H9 (cell line): Measurements from ENCODE around the gene ZNF688. TPM values are rescaled to one million over a fixed set of nuclear protein-coding genes. Genes with fewer than 3 reads are reported as not detected.
A peak's percentile ranks its signal among the peaks of the same experiment; 100 is the strongest.

ENCODE experiments used
- DNase-seq: peaks from one replicate; pipeline ENCODE4 v3.0.0-alpha.2; 2017
- H2AFZ ChIP-seq: one replicate; pipeline ENCODE4 v1.6.1; 2013; ENCODE audit warnings: mild to moderate bottlenecking, low read length, control low read depth, moderate library complexity
- H2AK5ac ChIP-seq: 2 replicates; pipeline ENCODE4 v1.6.1; 2013; ENCODE audit warnings: low read length, control low read depth, mixed read lengths; ENCODE audit not compliant: insufficient read length
- H2BK120ac ChIP-seq: one replicate; pipeline ENCODE4 v1.6.1; 2013; ENCODE audit warnings: low read depth, mild to moderate bottlenecking, low read length, control low read depth, inconsistent platforms; ENCODE audit not compliant: poor library complexity, severe bottlenecking
- H2BK12ac ChIP-seq: 2 replicates; pipeline ENCODE4 v1.6.1; 2013; ENCODE audit warnings: low read length, control low read depth, mixed read lengths, low read depth; ENCODE audit not compliant: insufficient read length
- H2BK15ac ChIP-seq: 2 replicates; pipeline ENCODE4 v1.6.1; 2013; ENCODE audit warnings: low read depth, low read length, control low read depth
- H2BK20ac ChIP-seq: one replicate; pipeline ENCODE4 v1.6.1; 2013; ENCODE audit warnings: low read depth, mild to moderate bottlenecking, low read length, control low read depth, inconsistent platforms; ENCODE audit not compliant: poor library complexity, severe bottlenecking
- H2BK5ac ChIP-seq: 2 replicates; pipeline ENCODE4 v1.6.1; 2013; ENCODE audit warnings: low read length, control low read depth, mixed read lengths; ENCODE audit not compliant: insufficient read length
- H3K14ac ChIP-seq: 2 replicates; pipeline ENCODE4 v1.6.1; 2013; ENCODE audit warnings: low read length, control low read depth; ENCODE audit not compliant: insufficient read depth
- H3K18ac ChIP-seq: 2 replicates; pipeline ENCODE4 v1.6.1; 2013; ENCODE audit warnings: low read depth, mild to moderate bottlenecking, mixed read lengths, low read length, control low read depth; ENCODE audit not compliant: insufficient read length
- H3K23ac ChIP-seq: 2 replicates; pipeline ENCODE4 v1.6.1; 2013; ENCODE audit warnings: low read length, control low read depth, mixed read lengths, low read depth; ENCODE audit not compliant: insufficient read length
- H3K23me2 ChIP-seq: 2 replicates; pipeline ENCODE4 v1.6.1; 2013; ENCODE audit warnings: low read depth, mild to moderate bottlenecking, mixed read lengths, low read length, control low read depth; ENCODE audit not compliant: insufficient read length, poor library complexity, severe bottlenecking
- H3K27ac ChIP-seq: 2 replicates; pipeline ENCODE4 v1.5.1; 2013; ENCODE audit warnings: low read length, control low read depth, mixed read lengths, low read depth; ENCODE audit not compliant: insufficient read length
- H3K27me3 ChIP-seq: 2 replicates; pipeline ENCODE4 v1.6.1; 2013; ENCODE audit warnings: low read length, control low read depth, inconsistent platforms; ENCODE audit not compliant: insufficient read depth
- H3K4ac ChIP-seq: 2 replicates; pipeline ENCODE4 v1.6.1; 2013; ENCODE audit warnings: low read depth, mild to moderate bottlenecking, control low read depth, inconsistent platforms, low read length, moderate library complexity
- H3K4me1 ChIP-seq: 2 replicates; pipeline ENCODE4 v1.6.1; 2013; ENCODE audit warnings: low read length, control low read depth, inconsistent platforms; ENCODE audit not compliant: insufficient read depth
- H3K4me2 ChIP-seq: 2 replicates; pipeline ENCODE4 v1.6.1; 2013; ENCODE audit warnings: low read length, control low read depth, mixed read lengths; ENCODE audit not compliant: insufficient read length, insufficient read depth
- H3K56ac ChIP-seq: 2 replicates; pipeline ENCODE4 v1.6.1; 2013; ENCODE audit warnings: low read depth, mild to moderate bottlenecking, mixed read lengths, low read length, control low read depth; ENCODE audit not compliant: insufficient read length
- H3K79me1 ChIP-seq: 2 replicates; pipeline ENCODE4 v1.6.1; 2013; ENCODE audit warnings: low read depth, mild to moderate bottlenecking, moderate library complexity, low read length, control low read depth, inconsistent platforms; ENCODE audit not compliant: insufficient read depth, poor library complexity, severe bottlenecking
- H3K79me2 ChIP-seq: 2 replicates; pipeline ENCODE4 v1.6.1; 2013; ENCODE audit warnings: low read length, control low read depth, inconsistent platforms; ENCODE audit not compliant: insufficient read depth
- H3K9ac ChIP-seq: 2 replicates; pipeline ENCODE4 v1.6.1; 2013; ENCODE audit warnings: low read length, control low read depth, mixed read lengths; ENCODE audit not compliant: insufficient read length; ENCODE audit errors: extremely low read depth
- H3K9me3 ChIP-seq: one replicate; pipeline ENCODE4 v1.6.1; 2013; ENCODE audit warnings: low read depth, low read length, inconsistent platforms; ENCODE audit not compliant: control insufficient read depth
- H3T11ph ChIP-seq: one replicate; pipeline ENCODE4 v1.6.1; 2013; ENCODE audit warnings: mild to moderate bottlenecking, low read length, control low read depth, inconsistent platforms
- H4K20me1 ChIP-seq: one replicate; pipeline ENCODE4 v1.6.1; 2013; ENCODE audit not compliant: control insufficient read depth, insufficient read length, insufficient read depth
- H4K5ac ChIP-seq: 2 replicates; pipeline ENCODE4 v1.6.1; 2013; ENCODE audit warnings: low read depth, mild to moderate bottlenecking, mixed read lengths, low read length, control low read depth; ENCODE audit not compliant: insufficient read length
- H4K8ac ChIP-seq: replicated peaks from 2 replicates; pipeline ENCODE4 v1.6.1; 2013; ENCODE audit warnings: low read length, control low read depth, mixed read lengths, low read depth; ENCODE audit not compliant: insufficient read length
- H4K91ac ChIP-seq: 2 replicates; pipeline ENCODE4 v1.6.1; 2013; ENCODE audit warnings: low read depth, mild to moderate bottlenecking, moderate library complexity, mixed read lengths, low read length, control low read depth; ENCODE audit not compliant: insufficient read length
- H3K27ac Mint-ChIP-seq, 3 experiments: 2 replicates in 2 of 3; 3 replicates in 1 of 3; pipeline ENCODE4 v1.8.0; 2020 to 2021; ENCODE audit warnings: mixed read lengths in 3 of 3, mild to moderate bottlenecking in 1 of 3, moderate library complexity in 1 of 3
- H3K27me3 Mint-ChIP-seq: 2 replicates; pipeline ENCODE4 v1.8.0; 2021; ENCODE audit warnings: low read depth, mild to moderate bottlenecking, moderate library complexity, mixed read lengths
- H3K36me3 Mint-ChIP-seq, 3 experiments: 2 replicates in 2 of 3; 3 replicates in 1 of 3; pipeline ENCODE4 v1.8.0; 2020 to 2021; ENCODE audit warnings: low read depth in 3 of 3, mixed read lengths in 3 of 3; ENCODE audit not compliant: insufficient read depth in 1 of 3
- H3K4me1 Mint-ChIP-seq, 2 experiments: 2 replicates each; pipeline ENCODE4 v1.8.0; 2020; ENCODE audit warnings: mixed read lengths in 2 of 2
- H3K4me3 Mint-ChIP-seq, 2 experiments: 2 replicates in 1 of 2; 3 replicates in 1 of 2; pipeline ENCODE4 v1.8.0; 2020 to 2021; ENCODE audit warnings: mild to moderate bottlenecking in 2 of 2, mixed read lengths in 2 of 2, moderate library complexity in 1 of 2
- H3K9me3 Mint-ChIP-seq, 2 experiments: 2 replicates in 1 of 2; 3 replicates in 1 of 2; pipeline ENCODE4 v1.8.0; 2020; ENCODE audit warnings: mild to moderate bottlenecking in 2 of 2, mixed read lengths in 2 of 2, moderate library complexity in 1 of 2
- WGBS: extraction: QIAGEN DNeasy Blood & Tissue Kit; methylation state at CpG from one replicate; pipeline ENCODE4 v1.1.7; 2013; ENCODE audit warnings: missing lambda C conversion rate, low lambda C conversion rate, mixed read lengths; ENCODE audit not compliant: insufficient read length; ENCODE audit errors: extremely low coverage; 5-methylcytosine and 5-hydroxymethylcytosine counted together
- total RNA-seq: library from RNA; stranded (reverse); gene quantifications from 2 replicates; pipeline ENCODE4 v1.2.1, GENCODE V29; 2021
- TF ChIP-seq, protein P1 (sequence below): fragments of 200-600 bp; sonication (generic); conservative IDR thresholded peaks from 3 replicates; pipeline ENCODE4 v1.8.0; 2021; ENCODE audit warnings: antibody characterized with exemption, mild to moderate bottlenecking

The ZNF688 gene
- total RNA-seq, 1 experiment from 2014 or later = 4.5 TPM

DNA sequence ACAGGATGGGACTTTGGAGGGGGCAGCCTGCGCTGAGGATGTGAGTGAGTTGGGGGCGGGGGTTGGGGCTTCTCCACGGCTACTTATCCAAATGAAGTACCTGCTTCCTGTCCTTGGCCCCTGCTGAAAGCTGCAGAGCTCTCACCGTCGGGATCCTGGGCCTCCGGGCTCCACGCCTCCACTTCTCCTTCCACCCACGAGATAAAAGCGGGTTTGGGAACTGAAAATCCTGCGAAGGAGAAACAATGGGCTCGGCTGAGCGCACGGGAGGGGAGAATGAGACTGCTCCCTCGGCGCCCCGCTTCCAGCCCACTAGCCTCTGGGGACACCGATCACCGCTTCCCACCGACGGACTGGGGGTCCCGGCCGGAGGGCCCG, 13.5 kb upstream of the ZNF688 start:
- H3K27ac Mint-ChIP-seq = peak overlapping the region in 1 of 3 experiments; percentile 6; a peak in 2 of 7 replicates
- no peaks in the 10 kb centered on the region for H3K27me3 Mint-ChIP-seq
- H3K9me3 Mint-ChIP-seq = no peaks in the 10 kb centered on the region
- H3K23me2 ChIP-seq = peaks cover 7% of the 10 kb centered on the region
- no peaks in the 10 kb centered on the region for H3K79me1 ChIP-seq
- H2BK20ac ChIP-seq = no peak overlapping the region
- H3K14ac ChIP-seq = peak overlapping the region; percentile 90
- H4K5ac ChIP-seq = no peak overlapping the region
- TF ChIP-seq, protein P1, sequence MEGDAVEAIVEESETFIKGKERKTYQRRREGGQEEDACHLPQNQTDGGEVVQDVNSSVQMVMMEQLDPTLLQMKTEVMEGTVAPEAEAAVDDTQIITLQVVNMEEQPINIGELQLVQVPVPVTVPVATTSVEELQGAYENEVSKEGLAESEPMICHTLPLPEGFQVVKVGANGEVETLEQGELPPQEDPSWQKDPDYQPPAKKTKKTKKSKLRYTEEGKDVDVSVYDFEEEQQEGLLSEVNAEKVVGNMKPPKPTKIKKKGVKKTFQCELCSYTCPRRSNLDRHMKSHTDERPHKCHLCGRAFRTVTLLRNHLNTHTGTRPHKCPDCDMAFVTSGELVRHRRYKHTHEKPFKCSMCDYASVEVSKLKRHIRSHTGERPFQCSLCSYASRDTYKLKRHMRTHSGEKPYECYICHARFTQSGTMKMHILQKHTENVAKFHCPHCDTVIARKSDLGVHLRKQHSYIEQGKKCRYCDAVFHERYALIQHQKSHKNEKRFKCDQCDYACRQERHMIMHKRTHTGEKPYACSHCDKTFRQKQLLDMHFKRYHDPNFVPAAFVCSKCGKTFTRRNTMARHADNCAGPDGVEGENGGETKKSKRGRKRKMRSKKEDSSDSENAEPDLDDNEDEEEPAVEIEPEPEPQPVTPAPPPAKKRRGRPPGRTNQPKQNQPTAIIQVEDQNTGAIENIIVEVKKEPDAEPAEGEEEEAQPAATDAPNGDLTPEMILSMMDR = no peak
- no peak overlapping the region for H3K23ac ChIP-seq
- H3K4me1 Mint-ChIP-seq = peaks cover 7 to 10% of the 10 kb centered on the region in 2 experiments
- H2AK5ac ChIP-seq = no peak overlapping the region
- no CpG with 5 or more reads among the region's 23 CpGs for WGBS
- peaks cover 16 to 53% (median 40%) of the 10 kb centered on the region in 3 experiments; a peak in 6 of 7 replicates for H3K36me3 Mint-ChIP-seq
- H3K18ac ChIP-seq = peak overlapping the region; percentile 65
- H4K20me1 ChIP-seq = no peaks in the 10 kb centered on the region
- H4K8ac ChIP-seq = no peak overlapping the region
- no peak overlapping the region for H3K56ac ChIP-seq
- H3T11ph ChIP-seq = no peak overlapping the region
- H3K4me1 ChIP-seq = no peaks in the 10 kb centered on the region; the same call in 1 of the 2 replicates
- no peak overlapping the region for H4K91ac ChIP-seq
- peak; percentile 57 for DNase-seq
- H3K4me3 Mint-ChIP-seq = peak overlapping the region; percentile 72 to 83
- peak overlapping the region; percentile 51; the same call in 1 of the 2 replicates for H3K4ac ChIP-seq
- H2BK5ac ChIP-seq = no peak overlapping the region
- no peaks in the 10 kb centered on the region for H3K27me3 ChIP-seq
- no peaks in the 10 kb centered on the region for H3K79me2 ChIP-seq
- H3K27ac ChIP-seq = no peak overlapping the region
- no peak overlapping the region for H2BK15ac ChIP-seq
- H3K9me3 ChIP-seq = no peaks in the 10 kb centered on the region
- peak overlapping the region; percentile 56 for H2BK120ac ChIP-seq
- H3K9ac ChIP-seq = peak overlapping the region; percentile 74
- peak overlapping the region; percentile 78 for H3K4me2 ChIP-seq
- no peak overlapping the region for H2AFZ ChIP-seq
- H2BK12ac ChIP-seq = no peak overlapping the region
